ENCODE measurements around the gene NHSL1.

GRCh38 chr6:138528137-138528536, 28.8 kb upstream of the NHSL1 start:
- TF ChIP-seq GTF2F1 (IDR thresholded peaks at IDR 0.05; ENCODE audit: borderline replicate concordance, low read depth, low read length) = no peak
- TF ChIP-seq EZH2 (IDR thresholded peaks at IDR 0.05; ENCODE audit: low read depth, low read length, severe bottlenecking) = no peak
- TF ChIP-seq POLR2A (IDR thresholded peaks at IDR 0.05; ENCODE audit: control extremely low read depth in 1 of 2, low read depth in 2 of 2, low read length in 2 of 2) = no peak
- TF ChIP-seq CTCF (IDR thresholded peaks at IDR 0.05; ENCODE audit: control extremely low read depth in 1 of 3, insufficient read depth in 1 of 3, low read depth in 1 of 3, low read length in 3 of 3) = no peak
- TF ChIP-seq POLR2AphosphoS5 (IDR thresholded peaks at IDR 0.05; ENCODE audit: low read depth, low read length) = no peak
- no peak for TF ChIP-seq E2F6 (IDR thresholded peaks at IDR 0.05)
- TF ChIP-seq PHF8 (conservative IDR thresholded peaks at IDR 0.05; ENCODE audit: low read depth, low read length) = no peak
- no peak for TF ChIP-seq YY1 (IDR thresholded peaks at IDR 0.05; ENCODE audit: low read depth, low read length)
- no peak for TF ChIP-seq SP1 (IDR thresholded peaks at IDR 0.05; ENCODE audit: low read depth, low read length)
- TF ChIP-seq CHD1 (IDR thresholded peaks at IDR 0.05; ENCODE audit: low read depth, low read length) = no peak
- TF ChIP-seq TEAD4 (IDR thresholded peaks at IDR 0.05; ENCODE audit: low read depth, low read length) = no peak
- TF ChIP-seq TAF1 (IDR thresholded peaks at IDR 0.05; ENCODE audit: low read depth, low read length) = no peak
- TF ChIP-seq SIN3A (conservative IDR thresholded peaks at IDR 0.05 in 1 of 2, IDR thresholded peaks at IDR 0.05 in 1 of 2; ENCODE audit: low read depth in 1 of 2, low read length in 2 of 2) = no peak
- no peak for TF ChIP-seq CREB1 (IDR thresholded peaks at IDR 0.05)
